DND-41 (cell line): Measurements from ENCODE around the gene POFUT2.

Experiments
- ATAC-seq: fragments of 200-7000 bp; cut with Tn5 transposase; 3 replicates; pipeline ENCODE4 v1.9.1; 2021; ENCODE audit warnings: low read depth; ENCODE audit not compliant: insufficient read depth
- DNase-seq: peaks from one replicate; pipeline ENCODE4 v3.0.0-alpha.2; 2020
- H2AFZ ChIP-seq: 2 replicates; pipeline ENCODE4 v1.6.0; 2012; ENCODE audit warnings: low read depth, low read length
- H3K27ac ChIP-seq: 2 replicates; pipeline ENCODE4 v1.5.1; 2012; ENCODE audit warnings: low read length, inconsistent platforms
- H3K27me3 ChIP-seq: fragments of 200-600 bp; sonication (generic); 2 replicates; pipeline ENCODE4 v1.6.0; 2012; ENCODE audit warnings: low read length, mild to moderate bottlenecking, inconsistent platforms; ENCODE audit not compliant: insufficient read depth, poor library complexity
- H3K36me3 ChIP-seq: 2 replicates; pipeline ENCODE4 v1.5.1; 2012; ENCODE audit warnings: low read length, inconsistent platforms; ENCODE audit not compliant: insufficient read depth
- H3K4me1 ChIP-seq: 2 replicates; pipeline ENCODE4 v1.5.1; 2012; ENCODE audit warnings: mild to moderate bottlenecking, low read length; ENCODE audit not compliant: insufficient read depth
- H3K4me2 ChIP-seq: 2 replicates; pipeline ENCODE4 v1.6.0; 2012; ENCODE audit warnings: mild to moderate bottlenecking, moderate library complexity, low read length, inconsistent platforms; ENCODE audit not compliant: insufficient read depth
- H3K4me3 ChIP-seq, 2 experiments: fragments of 200-600 bp in 1 of 2; shearing (Covaris generic) in 1 of 2; 2 replicates each; pipeline ENCODE4 v1.5.1; 2012 to 2016; ENCODE audit warnings: inconsistent platforms in 2 of 2, low read length in 2 of 2, mild to moderate bottlenecking in 2 of 2, low read depth in 1 of 2, moderate library complexity in 1 of 2
- H3K79me2 ChIP-seq: 2 replicates; pipeline ENCODE4 v1.6.0; 2012; ENCODE audit warnings: low read length, inconsistent platforms; ENCODE audit not compliant: insufficient read depth
- H3K9ac ChIP-seq: 2 replicates; pipeline ENCODE4 v1.6.0; 2012; ENCODE audit warnings: low read depth, mild to moderate bottlenecking, inconsistent platforms, low read length, moderate library complexity
- H3K9me3 ChIP-seq: 2 replicates; pipeline ENCODE4 v1.5.1; 2012; ENCODE audit warnings: low read length, moderate library complexity, mild to moderate bottlenecking, inconsistent platforms; ENCODE audit not compliant: insufficient read depth, severe bottlenecking
- H4K20me1 ChIP-seq: 2 replicates; pipeline ENCODE4 v1.6.0; 2012; ENCODE audit warnings: low read length; ENCODE audit not compliant: insufficient read depth
- EZH2 ChIP-seq: IDR thresholded peaks from 3 replicates; pipeline ENCODE4 v1.6.1; 2012; ENCODE audit warnings: borderline replicate concordance, low read depth, mild to moderate bottlenecking, moderate library complexity, low read length, inconsistent platforms; ENCODE audit not compliant: severe bottlenecking
- TF ChIP-seq, protein P1 (sequence below): IDR thresholded peaks from 2 replicates; pipeline ENCODE4 v1.5.1; 2012; ENCODE audit warnings: borderline replicate concordance, low read length, moderate library complexity, mild to moderate bottlenecking; ENCODE audit not compliant: poor library complexity, severe bottlenecking; ENCODE audit errors: extremely low read depth

POFUT2 gene

DNA sequence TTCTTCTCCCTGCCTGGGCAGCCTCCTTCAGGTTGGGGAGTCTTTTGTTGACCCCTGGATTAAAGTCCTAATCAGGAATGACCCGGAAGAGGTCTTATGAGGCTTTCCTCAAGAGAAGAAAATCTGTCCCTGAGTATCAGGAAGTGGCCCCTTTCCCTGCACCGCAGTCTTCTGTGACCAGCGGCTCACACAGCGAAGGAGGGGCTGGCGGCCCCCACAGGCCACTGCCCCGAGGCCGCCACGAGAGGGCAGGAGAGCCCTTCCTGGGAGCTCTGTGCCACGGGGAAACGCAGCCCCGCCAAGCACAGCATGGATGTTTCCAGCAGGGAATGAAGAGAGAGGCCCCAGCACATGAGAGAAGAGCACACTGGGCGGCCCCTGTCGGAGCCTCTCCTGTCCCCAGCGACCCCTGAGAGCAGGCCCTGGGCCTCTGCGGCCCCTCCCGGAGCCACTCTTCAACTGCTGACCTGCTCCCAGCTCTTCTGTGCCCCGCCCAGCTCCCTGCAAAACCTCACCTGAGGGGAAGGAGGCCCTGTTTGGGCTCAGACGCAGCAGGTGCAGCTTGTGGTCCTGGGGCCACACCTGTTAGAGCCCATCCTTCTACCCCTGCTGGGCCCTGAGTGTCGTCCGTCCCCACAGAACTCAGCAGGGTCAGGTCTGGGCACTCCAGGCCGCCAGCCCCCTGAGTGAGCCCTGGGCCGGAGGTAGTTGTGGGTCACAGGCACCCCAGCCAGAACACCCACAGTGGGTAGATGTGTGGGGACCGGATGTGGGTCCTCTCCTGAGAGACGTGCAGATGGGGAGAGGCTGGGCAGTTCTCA is 4.9 kb upstream of the POFUT2 start:
- Histone ChIP-seq H4K20me1 (peaks cover 9% of the 10 kb centered on the region; the same call in 1 of the 2 replicates), H3K27me3 (no peaks in the 10 kb centered on the region), H3K36me3 (no peaks in the 10 kb centered on the region), H3K4me1 (peaks cover 7% of the 10 kb centered on the region), H2AFZ (no peak overlapping the region), H3K79me2 (peaks cover under 1% of the 10 kb centered on the region; the same call in 1 of the 2 replicates), H3K9ac (no peak overlapping the region), H3K27ac (no peak overlapping the region), H3K4me3 (no peak overlapping the region), H3K4me2 (no peak overlapping the region), H3K9me3 (no peaks in the 10 kb centered on the region)
- DNase-seq = peak; percentile 49
- TF ChIP-seq, protein P1, sequence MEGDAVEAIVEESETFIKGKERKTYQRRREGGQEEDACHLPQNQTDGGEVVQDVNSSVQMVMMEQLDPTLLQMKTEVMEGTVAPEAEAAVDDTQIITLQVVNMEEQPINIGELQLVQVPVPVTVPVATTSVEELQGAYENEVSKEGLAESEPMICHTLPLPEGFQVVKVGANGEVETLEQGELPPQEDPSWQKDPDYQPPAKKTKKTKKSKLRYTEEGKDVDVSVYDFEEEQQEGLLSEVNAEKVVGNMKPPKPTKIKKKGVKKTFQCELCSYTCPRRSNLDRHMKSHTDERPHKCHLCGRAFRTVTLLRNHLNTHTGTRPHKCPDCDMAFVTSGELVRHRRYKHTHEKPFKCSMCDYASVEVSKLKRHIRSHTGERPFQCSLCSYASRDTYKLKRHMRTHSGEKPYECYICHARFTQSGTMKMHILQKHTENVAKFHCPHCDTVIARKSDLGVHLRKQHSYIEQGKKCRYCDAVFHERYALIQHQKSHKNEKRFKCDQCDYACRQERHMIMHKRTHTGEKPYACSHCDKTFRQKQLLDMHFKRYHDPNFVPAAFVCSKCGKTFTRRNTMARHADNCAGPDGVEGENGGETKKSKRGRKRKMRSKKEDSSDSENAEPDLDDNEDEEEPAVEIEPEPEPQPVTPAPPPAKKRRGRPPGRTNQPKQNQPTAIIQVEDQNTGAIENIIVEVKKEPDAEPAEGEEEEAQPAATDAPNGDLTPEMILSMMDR = peak; percentile 72
- TF ChIP-seq EZH2 = no peak
- peak; percentile 39 for ATAC-seq

DNA sequence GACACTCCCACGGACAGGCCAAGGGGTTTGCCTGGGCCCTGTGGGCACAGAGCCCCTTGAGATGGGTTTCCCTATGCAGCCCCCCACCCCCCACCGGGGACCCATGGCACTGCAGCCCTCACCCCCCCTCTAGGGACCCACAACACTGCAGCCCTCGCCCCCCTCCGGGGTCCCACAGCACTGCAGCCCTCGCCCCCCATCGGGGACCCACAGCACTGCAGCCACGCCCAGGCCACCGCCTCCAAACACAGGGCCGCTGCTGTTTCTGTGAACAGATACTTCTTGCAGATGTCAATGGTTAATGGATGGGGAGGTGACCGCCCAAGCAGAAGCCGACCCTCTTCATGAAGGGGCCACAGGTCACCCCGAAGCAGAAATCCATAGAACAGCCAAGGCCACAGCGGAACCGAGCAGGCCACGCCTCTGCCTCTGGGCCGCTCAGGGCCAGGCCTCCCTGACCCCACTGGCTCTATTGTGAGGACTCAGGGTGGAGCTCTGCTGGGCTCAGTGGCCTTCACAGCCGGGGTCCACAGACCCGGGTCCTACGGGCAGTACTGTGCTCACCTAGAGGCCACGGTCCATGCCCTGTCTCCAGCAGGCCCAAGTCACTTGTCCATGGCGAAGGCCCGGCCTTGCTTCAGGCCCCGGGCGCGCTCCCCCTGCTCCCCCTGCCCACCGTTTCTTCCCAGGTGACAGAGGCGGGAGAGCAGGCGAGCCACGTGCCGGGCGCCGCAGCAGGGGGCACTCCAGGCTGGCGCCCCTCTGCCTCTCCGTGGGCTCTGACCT is 4.1 kb upstream of the POFUT2 start:
- Histone ChIP-seq H3K4me1 (peaks cover 9% of the 10 kb centered on the region), H3K36me3 (no peaks in the 10 kb centered on the region), H3K9me3 (no peaks in the 10 kb centered on the region), H3K79me2 (peaks cover 6% of the 10 kb centered on the region), H3K4me2 (no peak overlapping the region), H3K4me3 (no peak overlapping the region), H3K9ac (no peak overlapping the region), H3K27me3 (no peaks in the 10 kb centered on the region), H4K20me1 (peaks cover 9% of the 10 kb centered on the region; the same call in 1 of the 2 replicates), H3K27ac (no peak overlapping the region), H2AFZ (no peak overlapping the region)
- no peak for ATAC-seq
- DNase-seq = no peak
- no peak for TF ChIP-seq EZH2

DNA sequence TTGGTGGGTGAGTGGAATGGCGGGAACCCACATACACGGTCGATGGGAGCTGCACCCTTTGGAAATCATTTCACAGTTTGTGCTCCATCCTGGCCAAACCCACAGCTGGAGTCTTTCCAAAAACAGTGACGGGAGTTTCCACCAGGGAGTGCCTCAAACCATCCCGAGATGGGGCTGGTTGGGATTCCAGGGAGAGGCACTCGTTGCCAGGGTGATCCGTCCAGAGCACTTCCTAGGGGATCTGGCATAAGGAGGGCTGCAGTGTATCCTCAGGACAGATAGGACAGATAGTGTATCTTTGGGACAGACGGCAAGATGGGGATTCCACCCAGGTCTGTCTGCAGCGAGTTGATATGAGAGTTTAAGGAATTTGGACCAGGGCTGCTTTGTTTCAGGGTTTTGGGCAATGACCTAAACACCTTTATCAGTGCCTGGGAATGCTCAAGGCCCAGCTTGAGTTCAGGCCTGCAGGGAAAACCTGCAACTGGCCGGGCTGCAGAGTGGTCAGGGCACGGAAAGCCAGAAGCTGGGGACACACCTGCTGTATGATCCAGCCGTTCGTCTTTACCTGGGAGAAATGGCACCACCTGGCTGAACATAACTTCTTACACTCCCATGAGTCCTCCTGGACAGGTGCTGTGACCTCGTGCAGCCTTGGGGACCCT is 3.4 kb upstream of the POFUT2 start:
- H3K36me3 ChIP-seq = no peaks in the 10 kb centered on the region; the same call in 1 of the 2 replicates
- TF ChIP-seq EZH2 = no peak
- TF ChIP-seq, protein P1 = no peak
- H2AFZ ChIP-seq = no peak overlapping the region
- peaks cover 14% of the 10 kb centered on the region for H3K4me1 ChIP-seq
- ATAC-seq = no peak
- no peak overlapping the region for H3K9ac ChIP-seq
- H3K27ac ChIP-seq = no peak overlapping the region
- no peak overlapping the region for H3K4me2 ChIP-seq
- no peak for DNase-seq
- no peaks in the 10 kb centered on the region for H3K27me3 ChIP-seq
- peaks cover 9% of the 10 kb centered on the region; the same call in 1 of the 2 replicates for H4K20me1 ChIP-seq
- peaks cover 11% of the 10 kb centered on the region for H3K79me2 ChIP-seq
- no peaks in the 10 kb centered on the region for H3K9me3 ChIP-seq
- H3K4me3 ChIP-seq = no peak overlapping the region
